PFSK-1 (cell line): ENCODE results near the gene MTSS2.

Source experiments
- FOXP2 ChIP-seq: optimal IDR thresholded peaks from 2 replicates; pipeline ENCODE3; 2011; ENCODE audit warnings: borderline replicate concordance, control low read depth, inconsistent platforms; ENCODE audit not compliant: insufficient read depth; ENCODE audit errors: extremely low read length, extremely low read depth
- POLR2AphosphoS5 ChIP-seq: IDR thresholded peaks from 2 replicates; pipeline ENCODE4 v1.6.1; 2012; ENCODE audit warnings: low read depth, mild to moderate bottlenecking, control low read depth, low read length, moderate library complexity
- REST ChIP-seq, 2 experiments: IDR thresholded peaks; 2 replicates each; pipeline versions ENCODE4 v1.6.1 to v1.8.0; 2011 to 2012; ENCODE audit warnings: low read depth in 2 of 2, low read length in 2 of 2, control low read depth in 1 of 2, inconsistent platforms in 1 of 2, mild to moderate bottlenecking in 1 of 2, moderate library complexity in 1 of 2; ENCODE audit not compliant: insufficient read depth in 1 of 2
- SIN3A ChIP-seq: IDR thresholded peaks from 2 replicates; pipeline ENCODE4 v1.6.1; 2012; ENCODE audit warnings: mild to moderate bottlenecking, low read length, moderate library complexity, borderline replicate concordance; ENCODE audit not compliant: insufficient read depth
- TAF1 ChIP-seq: IDR thresholded peaks from 2 replicates; pipeline ENCODE4 v1.6.1; 2012; ENCODE audit warnings: low read length, control low read depth, borderline replicate concordance; ENCODE audit not compliant: insufficient read depth

MTSS2 gene

GRCh38 chr16:70664325-70665112, 21.3 kb downstream of the MTSS2 start:
- TF ChIP-seq TAF1 (no peak), REST (IDR thresholded peaks at IDR 0.05; ENCODE audit: insufficient read depth in 1 of 2, low read depth in 2 of 2, low read length in 2 of 2) (0 out of 4 replicates have a peak, but pooled peaks have one; percentile 11 to 60), SIN3A (no peak), POLR2AphosphoS5 (no peak), FOXP2 (no peak)

GRCh38 chr16:70663524-70664324, 22.1 kb downstream of the MTSS2 start:
- TF ChIP-seq POLR2AphosphoS5 (no peak), TAF1 (no peak), REST (IDR thresholded peaks at IDR 0.05; ENCODE audit: insufficient read depth in 1 of 2, low read depth in 2 of 2, low read length in 2 of 2) (no peak), SIN3A (no peak), FOXP2 (no peak)

- TF ChIP-seq TAF1 (no peak), POLR2AphosphoS5 (no peak), FOXP2 (no peak), REST (IDR thresholded peaks at IDR 0.05; ENCODE audit: insufficient read depth in 1 of 2, low read depth in 2 of 2, low read length in 2 of 2) (no peak), SIN3A (no peak)
These were observed 22.8 kb downstream of the MTSS2 start for GRCh38 chr16:70662991-70663523.

GRCh38 chr16:70661918-70662641, 23.8 kb downstream of the MTSS2 start:
- TF ChIP-seq SIN3A (no peak), POLR2AphosphoS5 (no peak), REST (IDR thresholded peaks at IDR 0.05; ENCODE audit: insufficient read depth in 1 of 2, low read depth in 2 of 2, low read length in 2 of 2) (no peak)
